ENCODE data around the gene OR52B6.
"Not testable (repeated sequence)": the region's sequence is repeated elsewhere in the genome, so short reads cannot be mapped to it uniquely, and the experiment has no call there.

Gene OR52B6

DNA sequence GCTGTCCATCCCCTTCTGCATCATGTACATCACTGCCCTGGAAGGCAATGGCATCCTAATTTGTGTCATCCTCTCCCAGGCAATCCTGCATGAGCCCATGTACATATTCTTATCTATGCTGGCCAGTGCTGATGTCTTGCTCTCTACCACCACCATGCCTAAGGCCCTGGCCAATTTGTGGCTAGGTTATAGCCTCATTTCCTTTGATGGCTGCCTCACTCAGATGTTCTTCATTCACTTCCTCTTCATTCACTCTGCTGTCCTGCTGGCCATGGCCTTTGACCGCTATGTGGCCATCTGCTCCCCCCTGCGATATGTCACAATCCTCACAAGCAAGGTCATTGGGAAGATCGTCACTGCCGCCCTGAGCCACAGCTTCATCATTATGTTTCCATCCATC lies 337 bp downstream of the OR52B6 start:
- H3K36me3 ChIP-seq (ENCODE audit: insufficient read depth, low read length), result no peaks in the 10 kb centered on the region
- H3K27ac ChIP-seq, result no peak overlapping the region
- DNase-seq (ENCODE audit: low read depth, low spot score), result no peak
- TF ChIP-seq EZH2 (IDR thresholded peaks at IDR 0.05) (no peak), FOXP2 (optimal IDR thresholded peaks at IDR 0.05; ENCODE audit: control extremely low read depth, extremely low read length, insufficient read depth) (no peak)
- no peak overlapping the region for H3K9ac ChIP-seq (ENCODE audit: insufficient read length)
- no peaks in the 10 kb centered on the region for H3K9me3 ChIP-seq (ENCODE audit: low read depth, low read length)
- no peak overlapping the region for H3K4me3 ChIP-seq

DNA sequence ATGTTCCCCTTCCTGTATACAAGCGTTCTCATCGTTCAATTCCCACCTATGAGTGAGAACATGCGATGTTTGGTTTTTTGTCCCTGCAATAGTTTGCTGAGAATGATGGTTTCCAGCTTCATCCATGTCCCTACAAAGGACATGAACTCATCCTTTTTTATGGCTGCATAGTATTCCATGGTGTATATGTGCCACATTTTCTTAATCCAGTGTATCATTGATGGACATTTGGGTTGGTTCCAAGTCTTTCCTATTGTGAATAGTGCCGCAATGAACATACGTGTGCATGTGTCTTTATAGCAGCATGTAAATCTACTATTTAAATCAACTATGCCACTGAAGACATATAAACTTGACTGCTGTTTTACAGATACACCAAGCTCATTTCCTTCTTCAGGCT lies 3.8 kb downstream of the OR52B6 start:
- not testable (repeated sequence) for H3K9ac ChIP-seq (ENCODE audit: insufficient read length); H3K27ac ChIP-seq; DNase-seq (ENCODE audit: low read depth, low spot score)

DNA sequence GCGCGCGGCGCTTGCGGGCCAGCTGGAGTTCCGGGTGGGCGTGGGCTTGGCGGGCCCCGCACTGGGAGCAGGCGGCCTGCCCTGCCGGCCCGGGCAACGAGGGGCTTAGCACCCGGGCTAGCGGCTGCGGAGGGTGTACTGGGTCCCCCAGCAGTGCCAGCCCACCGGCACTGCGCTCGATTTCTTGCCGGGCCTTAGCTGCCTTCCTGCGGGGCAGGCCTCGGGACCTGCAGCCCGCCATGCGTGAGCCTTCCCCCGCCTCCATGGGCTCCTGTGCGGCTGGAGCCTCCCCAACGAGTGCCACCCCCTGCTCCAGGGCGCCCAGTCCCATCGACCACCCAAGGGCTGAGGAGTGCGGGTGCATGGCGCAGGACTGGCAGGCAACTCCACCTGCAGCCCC lies 9.2 kb downstream of the OR52B6 start:
- not testable (repeated sequence) for H3K27ac ChIP-seq; H3K36me3 ChIP-seq (ENCODE audit: insufficient read depth, low read length); H3K4me3 ChIP-seq; H3K9me3 ChIP-seq (ENCODE audit: low read depth, low read length); H3K9ac ChIP-seq (ENCODE audit: insufficient read length); DNase-seq (ENCODE audit: low read depth, low spot score)

More for the DNA sequence above, 3.8 kb downstream of the OR52B6 start:
- H3K36me3 ChIP-seq (ENCODE audit: insufficient read depth, low read length); H3K9me3 ChIP-seq (ENCODE audit: low read depth, low read length); H3K4me3 ChIP-seq: not testable (repeated sequence)

DNA sequence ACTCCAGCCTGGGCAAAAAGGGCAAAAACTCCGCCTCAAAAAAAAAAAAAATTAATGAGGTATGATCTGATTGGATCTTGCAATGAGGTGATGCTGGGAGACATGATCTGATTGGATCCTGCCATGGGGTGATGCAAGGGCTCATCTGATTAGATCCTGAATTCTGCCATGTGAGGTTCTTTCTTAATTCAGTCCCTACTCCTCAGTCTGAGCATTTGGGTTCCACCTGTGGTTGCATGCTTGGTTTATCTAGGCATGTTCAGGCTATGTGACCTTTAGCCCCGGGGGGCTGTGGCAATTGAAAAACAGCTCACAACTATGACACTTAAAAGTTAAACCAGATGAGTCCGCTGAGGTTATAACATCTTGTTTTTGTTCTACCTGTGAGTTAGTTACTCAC lies 10.9 kb downstream of the OR52B6 start:
- Histone ChIP-seq H3K36me3 (ENCODE audit: insufficient read depth, low read length) (no peaks in the 10 kb centered on the region), H3K9ac (ENCODE audit: insufficient read length) (no peak overlapping the region), H3K9me3 (ENCODE audit: low read depth, low read length) (no peaks in the 10 kb centered on the region), H3K27ac (no peak overlapping the region), H3K4me3 (no peak overlapping the region)
- DNase-seq (ENCODE audit: low read depth, low spot score), result no peak
- no peak for TF ChIP-seq FOXP2 (optimal IDR thresholded peaks at IDR 0.05; ENCODE audit: control extremely low read depth, extremely low read length, insufficient read depth)
- no peak for TF ChIP-seq EZH2 (IDR thresholded peaks at IDR 0.05)
- TF ChIP-seq POLR2AphosphoS5 (IDR thresholded peaks at IDR 0.05; ENCODE audit: borderline replicate concordance, low read depth, low read length), result no peak

DNA sequence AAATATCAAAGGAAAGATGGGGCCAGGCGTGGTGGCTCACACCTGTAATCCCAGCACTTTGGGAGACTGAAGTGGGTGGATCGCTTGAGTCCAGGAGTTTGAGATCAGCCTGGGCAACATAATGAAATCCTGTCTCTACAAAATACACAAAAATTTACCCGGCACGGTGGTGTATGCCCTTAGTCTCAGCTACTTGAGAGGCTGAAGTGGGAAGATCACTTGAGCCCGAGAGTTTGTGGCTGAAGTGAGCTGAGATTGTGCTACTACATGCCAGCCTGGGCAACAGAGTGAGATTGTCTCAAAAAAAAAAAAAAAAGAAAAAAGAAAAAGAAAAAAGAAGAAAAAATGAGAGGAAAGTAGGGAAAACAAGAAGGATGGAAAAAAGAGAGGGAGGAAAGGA lies 11.9 kb downstream of the OR52B6 start:
- TF ChIP-seq FOXP2 (optimal IDR thresholded peaks at IDR 0.05; ENCODE audit: control extremely low read depth, extremely low read length, insufficient read depth) (no peak), POLR2AphosphoS5 (IDR thresholded peaks at IDR 0.05; ENCODE audit: borderline replicate concordance, low read depth, low read length) (no peak), EZH2 (IDR thresholded peaks at IDR 0.05) (no peak)
- H3K9ac ChIP-seq (ENCODE audit: insufficient read length), result no peak overlapping the region
- H3K9me3 ChIP-seq (ENCODE audit: low read depth, low read length), result no peaks in the 10 kb centered on the region
- H3K36me3 ChIP-seq (ENCODE audit: insufficient read depth, low read length), result no peaks in the 10 kb centered on the region
- H3K27ac ChIP-seq, result no peak overlapping the region
- no peak overlapping the region for H3K4me3 ChIP-seq
- DNase-seq (ENCODE audit: low read depth, low spot score), result no peak

DNA sequence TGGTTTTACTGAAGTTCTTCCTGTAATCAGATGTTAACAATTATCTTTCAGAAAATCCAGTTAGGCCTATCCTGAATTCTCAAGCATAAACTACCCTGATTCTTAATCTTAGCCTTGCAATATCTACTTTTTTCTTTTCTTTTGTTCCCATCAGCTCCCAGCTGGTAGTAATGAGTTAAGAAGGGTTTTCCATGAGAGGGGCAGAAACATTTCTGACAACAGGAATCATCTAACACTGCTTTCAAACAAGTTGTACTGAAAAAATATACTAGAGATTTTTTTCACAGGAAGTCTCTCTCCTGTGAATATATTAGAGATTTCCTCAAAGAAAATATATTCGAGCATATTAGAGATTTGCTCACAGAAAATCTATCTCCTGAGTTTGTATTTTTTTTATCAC lies 12.5 kb downstream of the OR52B6 start:
- H3K9me3 ChIP-seq (ENCODE audit: low read depth, low read length), result no peaks in the 10 kb centered on the region
- TF ChIP-seq FOXP2 (optimal IDR thresholded peaks at IDR 0.05; ENCODE audit: control extremely low read depth, extremely low read length, insufficient read depth), result no peak
- no peak for TF ChIP-seq EZH2 (IDR thresholded peaks at IDR 0.05)
- no peak for TF ChIP-seq POLR2AphosphoS5 (IDR thresholded peaks at IDR 0.05; ENCODE audit: borderline replicate concordance, low read depth, low read length)
- no peak for DNase-seq (ENCODE audit: low read depth, low spot score)
- H3K4me3 ChIP-seq, result no peak overlapping the region
- H3K36me3 ChIP-seq (ENCODE audit: insufficient read depth, low read length), result no peaks in the 10 kb centered on the region
- no peak overlapping the region for H3K27ac ChIP-seq
- H3K9ac ChIP-seq (ENCODE audit: insufficient read length), result no peak overlapping the region

DNA sequence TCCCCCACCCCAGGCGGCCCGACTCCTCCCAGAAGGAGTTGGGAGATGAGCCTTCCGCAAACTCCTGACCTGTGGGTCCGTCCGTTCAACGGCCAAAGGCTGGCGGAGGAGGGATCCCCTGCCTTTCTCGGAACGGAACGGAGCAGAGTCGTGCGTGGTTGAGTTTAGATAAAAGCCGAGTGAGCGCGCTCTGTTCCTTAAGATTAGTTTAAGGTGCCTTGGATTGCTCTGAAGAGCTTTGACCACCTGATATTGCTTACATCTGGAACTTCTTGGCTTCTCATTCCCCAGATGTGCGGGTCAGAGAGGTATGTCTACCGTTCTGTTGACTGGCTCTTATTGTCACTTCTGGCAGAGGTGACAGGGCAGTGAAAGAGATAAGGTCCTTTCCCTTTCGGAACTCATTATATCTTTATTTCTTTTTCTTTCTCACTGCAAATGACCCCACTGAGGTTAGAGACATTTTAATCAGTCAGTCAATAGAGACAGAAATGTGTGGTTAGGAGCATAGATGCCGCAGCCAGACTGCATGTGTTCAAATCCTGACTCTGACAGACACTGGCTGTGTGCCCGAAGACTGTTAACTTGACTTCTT lies 16.0 kb downstream of the OR52B6 start, which contains the start of gene TRIM6:
TRIM6 (plus strand) TSS at position 31 of the 595 bp plus-strand sequence; CDS start at position 292, 261 bp downstream.
- Histone ChIP-seq H3K9me3 (ENCODE audit: low read depth, low read length) (no peaks in the 10 kb centered on the region), H3K4me3 (peak within 1 kb of the TSS; percentile 50), H3K27ac (no peak within 1 kb of the TSS), H3K9ac (ENCODE audit: insufficient read length) (no peak within 1 kb of the TSS), H3K36me3 (ENCODE audit: insufficient read depth, low read length) (no peaks in the 10 kb centered on the region)
- TF ChIP-seq EZH2 (IDR thresholded peaks at IDR 0.05), result no peak
- TF ChIP-seq POLR2AphosphoS5 (IDR thresholded peaks at IDR 0.05; ENCODE audit: borderline replicate concordance, low read depth, low read length), result no peak
- TF ChIP-seq FOXP2 (optimal IDR thresholded peaks at IDR 0.05; ENCODE audit: control extremely low read depth, extremely low read length, insufficient read depth), result no peak
- no peak for DNase-seq (ENCODE audit: low read depth, low spot score)

DNA sequence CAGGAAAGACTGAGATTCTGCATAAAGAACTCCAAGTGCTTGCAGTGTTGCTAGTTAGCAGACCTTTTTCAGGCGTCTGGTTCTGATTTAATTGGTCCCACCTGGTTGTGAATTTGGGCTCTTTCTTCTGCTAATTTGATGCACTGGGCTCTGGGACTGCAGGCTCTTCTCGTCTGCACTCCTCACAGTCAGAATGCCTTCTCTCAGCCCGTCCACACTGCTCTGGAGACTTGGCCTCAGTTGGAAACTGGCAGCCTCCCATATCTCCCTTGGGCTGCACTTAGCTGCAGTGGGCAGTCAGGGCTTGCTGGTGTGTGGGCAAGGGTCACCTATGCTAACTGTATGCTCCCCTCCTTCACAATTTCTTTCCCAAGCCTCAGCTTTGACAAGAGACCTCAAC lies 17.3 kb downstream of the OR52B6 start:
- Histone ChIP-seq H3K9ac (ENCODE audit: insufficient read length) (no peak overlapping the region), H3K4me3 (no peak overlapping the region), H3K9me3 (ENCODE audit: low read depth, low read length) (no peaks in the 10 kb centered on the region), H3K27ac (no peak overlapping the region), H3K36me3 (ENCODE audit: insufficient read depth, low read length) (no peaks in the 10 kb centered on the region)
- no peak for DNase-seq (ENCODE audit: low read depth, low spot score)
- no peak for TF ChIP-seq FOXP2 (optimal IDR thresholded peaks at IDR 0.05; ENCODE audit: control extremely low read depth, extremely low read length, insufficient read depth)
- no peak for TF ChIP-seq EZH2 (IDR thresholded peaks at IDR 0.05)
- TF ChIP-seq POLR2AphosphoS5 (IDR thresholded peaks at IDR 0.05; ENCODE audit: borderline replicate concordance, low read depth, low read length), result no peak

DNA sequence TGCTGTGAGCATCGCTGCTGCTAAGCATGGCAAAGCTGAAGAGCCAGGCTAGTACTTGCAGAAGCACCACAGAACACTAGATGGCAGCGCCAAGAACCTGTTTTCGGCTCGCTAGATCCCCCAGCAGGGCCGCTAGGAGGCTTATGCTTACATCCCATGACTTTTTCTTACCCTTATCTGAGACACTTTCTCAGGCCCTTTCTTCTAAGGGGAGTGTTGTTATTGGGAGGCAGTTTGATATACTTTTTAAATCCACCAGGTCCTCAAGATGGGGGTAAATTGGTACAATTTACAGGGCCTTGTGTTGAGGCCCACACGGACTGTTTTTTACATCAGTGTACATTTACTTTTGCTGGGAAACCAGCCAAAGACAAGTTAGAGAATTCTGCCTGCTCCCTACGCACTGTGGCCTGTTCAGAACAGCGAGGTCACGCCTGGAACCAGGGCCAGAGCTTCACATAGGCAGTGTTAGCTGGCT lies 19.7 kb downstream of the OR52B6 start:
- H3K4me3 ChIP-seq, result no peak overlapping the region
- peak; percentile 16 for DNase-seq (ENCODE audit: low read depth, low spot score)
- H3K27ac ChIP-seq, result no peak overlapping the region
- no peak overlapping the region for H3K9ac ChIP-seq (ENCODE audit: insufficient read length)
- H3K36me3 ChIP-seq (ENCODE audit: insufficient read depth, low read length), result no peaks in the 10 kb centered on the region
- TF ChIP-seq EZH2 (IDR thresholded peaks at IDR 0.05) (no peak), FOXP2 (optimal IDR thresholded peaks at IDR 0.05; ENCODE audit: control extremely low read depth, extremely low read length, insufficient read depth) (no peak), POLR2AphosphoS5 (IDR thresholded peaks at IDR 0.05; ENCODE audit: borderline replicate concordance, low read depth, low read length) (no peak)
- H3K9me3 ChIP-seq (ENCODE audit: low read depth, low read length), result no peaks in the 10 kb centered on the region

DNA sequence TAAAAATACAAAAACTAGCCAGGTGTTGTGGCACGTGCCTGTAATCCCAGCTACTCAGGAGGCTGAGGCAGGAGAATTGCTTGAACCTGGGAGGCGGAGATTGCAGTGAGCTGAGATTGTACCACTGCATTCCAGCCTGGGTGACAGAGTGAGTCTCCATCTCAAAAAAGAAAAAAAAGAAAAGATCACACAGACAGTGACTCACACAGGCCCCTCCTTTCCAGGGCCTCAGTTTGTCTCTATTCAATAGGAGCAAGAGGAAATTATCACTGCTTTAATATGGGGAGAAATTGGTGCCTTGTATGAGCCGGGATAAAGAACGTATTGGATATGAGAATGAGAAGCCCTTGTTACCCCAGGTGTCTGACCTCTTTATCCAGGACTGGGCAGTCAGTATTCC lies 22.1 kb downstream of the OR52B6 start:
- H3K36me3 ChIP-seq (ENCODE audit: insufficient read depth, low read length); DNase-seq (ENCODE audit: low read depth, low spot score); H3K27ac ChIP-seq; H3K9ac ChIP-seq (ENCODE audit: insufficient read length); H3K4me3 ChIP-seq; H3K9me3 ChIP-seq (ENCODE audit: low read depth, low read length): not testable (repeated sequence)

All from SK-N-MC (cell line).